ENCODE results near the gene BUB1. TPM values are rescaled to one million over a fixed set of nuclear protein-coding genes. Genes with fewer than 3 reads are reported as not detected.
"Not testable (repeated sequence)": the region's sequence is repeated elsewhere in the genome, so short reads cannot be mapped to it uniquely, and the experiment has no call there.

BUB1 gene
- total RNA-seq, 1 donor from 2014 or later, result 10.0 TPM

DNA sequence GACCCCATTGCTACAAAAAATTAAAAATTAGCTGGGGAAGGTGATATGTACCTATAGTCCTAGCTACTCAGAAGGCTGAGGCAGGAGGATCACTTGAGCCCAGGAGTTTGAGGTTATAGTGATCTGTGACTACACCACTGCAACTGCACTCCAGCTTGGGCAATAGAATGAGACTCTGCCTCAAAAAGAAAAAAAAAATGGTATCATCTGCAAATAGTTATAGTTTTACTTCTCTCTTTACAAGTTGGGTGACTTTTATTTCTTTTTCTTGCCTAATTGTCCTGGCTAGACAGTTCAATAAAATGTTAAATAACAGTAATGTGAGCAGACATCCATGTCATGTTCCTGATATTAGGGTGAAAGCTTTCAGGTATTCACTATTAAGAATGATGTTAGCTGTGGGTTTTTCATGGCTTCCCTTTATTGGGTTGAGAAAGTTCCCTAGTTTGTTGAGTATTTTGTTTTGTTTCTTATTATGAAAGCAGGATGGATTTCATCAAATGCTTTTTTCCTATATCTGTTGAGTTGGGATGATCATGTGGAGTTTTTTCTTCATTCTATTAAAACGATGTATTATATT lies 29.6 kb upstream of the BUB1 start:
- no peaks in the 10 kb centered on the region for H3K36me3 Mint-ChIP-seq (ENCODE audit: unreplicated experiment)
- TF ChIP-seq, protein P1, sequence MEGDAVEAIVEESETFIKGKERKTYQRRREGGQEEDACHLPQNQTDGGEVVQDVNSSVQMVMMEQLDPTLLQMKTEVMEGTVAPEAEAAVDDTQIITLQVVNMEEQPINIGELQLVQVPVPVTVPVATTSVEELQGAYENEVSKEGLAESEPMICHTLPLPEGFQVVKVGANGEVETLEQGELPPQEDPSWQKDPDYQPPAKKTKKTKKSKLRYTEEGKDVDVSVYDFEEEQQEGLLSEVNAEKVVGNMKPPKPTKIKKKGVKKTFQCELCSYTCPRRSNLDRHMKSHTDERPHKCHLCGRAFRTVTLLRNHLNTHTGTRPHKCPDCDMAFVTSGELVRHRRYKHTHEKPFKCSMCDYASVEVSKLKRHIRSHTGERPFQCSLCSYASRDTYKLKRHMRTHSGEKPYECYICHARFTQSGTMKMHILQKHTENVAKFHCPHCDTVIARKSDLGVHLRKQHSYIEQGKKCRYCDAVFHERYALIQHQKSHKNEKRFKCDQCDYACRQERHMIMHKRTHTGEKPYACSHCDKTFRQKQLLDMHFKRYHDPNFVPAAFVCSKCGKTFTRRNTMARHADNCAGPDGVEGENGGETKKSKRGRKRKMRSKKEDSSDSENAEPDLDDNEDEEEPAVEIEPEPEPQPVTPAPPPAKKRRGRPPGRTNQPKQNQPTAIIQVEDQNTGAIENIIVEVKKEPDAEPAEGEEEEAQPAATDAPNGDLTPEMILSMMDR (IDR thresholded peaks at IDR 0.05; ENCODE audit: partially characterized antibody, unreplicated experiment), result no peak
- no peak for DNase-seq
- H3K27me3 Mint-ChIP-seq (ENCODE audit: unreplicated experiment), result no peaks in the 10 kb centered on the region
- H3K27ac Mint-ChIP-seq (ENCODE audit: unreplicated experiment), result no peak overlapping the region
- H3K4me1 Mint-ChIP-seq (ENCODE audit: low read depth, unreplicated experiment), result no peaks in the 10 kb centered on the region
- H3K4me3 Mint-ChIP-seq (ENCODE audit: unreplicated experiment), result no peak overlapping the region
- H3K9me3 Mint-ChIP-seq (ENCODE audit: unreplicated experiment), result no peaks in the 10 kb centered on the region

DNA sequence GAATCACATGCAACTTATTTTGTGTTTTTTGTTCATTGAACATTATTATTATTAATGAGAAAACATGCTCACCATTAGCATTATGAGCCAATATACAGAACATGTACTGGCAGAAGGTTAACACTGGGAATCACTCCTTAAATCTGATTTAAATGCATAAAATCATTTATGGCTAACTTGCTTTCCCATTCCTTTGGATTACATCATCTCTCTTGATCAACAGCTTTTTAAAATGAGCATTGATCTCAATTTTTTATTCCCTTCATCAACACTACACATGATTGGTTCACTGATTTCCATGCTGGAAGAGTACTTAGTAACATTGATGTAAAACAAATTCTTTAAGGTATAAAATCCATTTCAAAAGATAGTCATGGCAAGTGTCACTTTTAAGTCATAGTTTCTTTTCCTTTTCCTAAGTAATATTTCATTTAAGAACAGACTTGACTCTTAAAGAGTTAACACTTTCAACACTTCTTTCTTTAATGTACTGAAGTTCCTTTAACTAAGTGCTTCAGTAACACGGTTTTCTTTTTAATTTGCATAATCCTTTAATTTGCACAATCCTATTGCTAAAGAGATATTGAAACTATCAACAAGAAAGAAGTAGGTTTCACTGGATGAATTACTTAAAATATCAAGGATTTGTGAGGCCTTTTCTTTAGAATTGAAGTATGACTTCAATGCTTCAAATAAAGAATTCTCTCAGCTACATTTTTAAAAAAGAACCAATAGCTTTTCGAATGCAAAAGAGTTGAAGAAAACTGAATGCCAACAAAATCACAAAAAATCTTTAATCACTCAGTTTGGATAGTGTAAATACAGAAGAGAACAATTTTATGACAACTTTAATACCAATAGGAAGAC lies 24.9 kb upstream of the BUB1 start:
- Mint-ChIP-seq H3K36me3 (ENCODE audit: unreplicated experiment) (no peaks in the 10 kb centered on the region), H3K4me1 (ENCODE audit: low read depth, unreplicated experiment) (no peaks in the 10 kb centered on the region), H3K27me3 (ENCODE audit: unreplicated experiment) (peaks cover 2% of the 10 kb centered on the region), H3K27ac (ENCODE audit: unreplicated experiment) (no peak overlapping the region), H3K4me3 (ENCODE audit: unreplicated experiment) (no peak overlapping the region), H3K9me3 (ENCODE audit: unreplicated experiment) (no peaks in the 10 kb centered on the region)
- TF ChIP-seq, protein P1 (IDR thresholded peaks at IDR 0.05; ENCODE audit: partially characterized antibody, unreplicated experiment), result no peak
- DNase-seq, result no peak

DNA sequence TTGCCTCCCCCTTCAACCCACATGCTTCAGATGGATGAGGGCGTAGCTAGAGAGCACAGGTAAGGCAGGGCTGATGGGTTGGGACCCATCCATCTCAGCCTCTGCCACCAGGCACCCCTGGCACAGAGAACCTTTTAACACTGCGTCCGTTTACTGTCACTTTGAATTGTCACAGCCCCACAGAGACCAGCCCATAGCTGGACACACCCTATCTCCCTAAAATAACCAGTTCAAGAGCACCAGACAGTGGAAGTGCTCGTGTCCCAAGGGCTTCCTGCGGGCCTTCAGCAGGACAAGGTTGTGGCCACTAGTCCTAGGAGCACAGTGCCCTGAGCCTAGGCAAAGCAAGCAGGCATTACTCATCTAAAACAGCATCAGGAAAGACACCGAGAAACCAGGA lies 20.4 kb upstream of the BUB1 start:
- DNase-seq; H3K36me3 Mint-ChIP-seq (ENCODE audit: unreplicated experiment); H3K27ac Mint-ChIP-seq (ENCODE audit: unreplicated experiment); H3K9me3 Mint-ChIP-seq (ENCODE audit: unreplicated experiment); H3K4me3 Mint-ChIP-seq (ENCODE audit: unreplicated experiment); H3K27me3 Mint-ChIP-seq (ENCODE audit: unreplicated experiment); H3K4me1 Mint-ChIP-seq (ENCODE audit: low read depth, unreplicated experiment): not testable (repeated sequence)

DNA sequence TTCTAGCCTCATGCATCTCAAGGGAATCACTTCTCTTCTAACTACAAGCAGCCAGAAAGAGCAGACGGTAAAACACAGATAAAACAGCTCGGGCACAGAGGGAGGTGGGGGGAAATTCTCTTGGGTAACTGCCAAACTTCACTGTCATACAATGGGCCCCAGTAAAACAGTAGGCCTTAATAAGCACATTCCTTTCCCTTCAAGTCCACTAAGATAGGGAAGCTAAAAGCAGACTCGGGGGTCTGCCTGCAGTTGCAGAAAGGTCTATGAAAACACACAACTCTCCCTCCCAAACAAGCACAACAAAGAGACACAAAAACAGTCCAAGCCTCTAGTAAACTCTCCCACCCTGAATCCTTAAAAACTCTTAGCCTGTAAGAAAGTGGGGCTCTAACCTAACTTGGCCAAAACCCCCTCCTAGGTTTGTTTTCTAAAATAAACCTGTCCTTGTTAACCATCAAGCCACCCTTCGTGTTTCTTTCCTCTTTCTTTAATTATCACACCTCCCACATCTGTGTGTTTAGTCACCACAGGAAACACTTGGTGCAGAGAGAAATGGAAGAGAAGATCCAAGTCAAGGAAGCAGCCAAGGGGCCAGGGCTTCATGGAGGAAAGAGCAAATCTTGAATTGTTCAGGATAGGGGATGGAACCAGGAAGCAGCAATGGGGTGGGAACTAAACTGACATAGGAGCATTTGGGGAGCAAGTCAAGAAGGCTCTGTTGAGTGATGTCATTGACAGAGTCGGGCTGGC lies 17.5 kb upstream of the BUB1 start:
- H3K36me3 Mint-ChIP-seq (ENCODE audit: unreplicated experiment); DNase-seq; H3K27me3 Mint-ChIP-seq (ENCODE audit: unreplicated experiment); H3K4me3 Mint-ChIP-seq (ENCODE audit: unreplicated experiment); H3K9me3 Mint-ChIP-seq (ENCODE audit: unreplicated experiment); H3K4me1 Mint-ChIP-seq (ENCODE audit: low read depth, unreplicated experiment); H3K27ac Mint-ChIP-seq (ENCODE audit: unreplicated experiment): not testable (repeated sequence)

DNA sequence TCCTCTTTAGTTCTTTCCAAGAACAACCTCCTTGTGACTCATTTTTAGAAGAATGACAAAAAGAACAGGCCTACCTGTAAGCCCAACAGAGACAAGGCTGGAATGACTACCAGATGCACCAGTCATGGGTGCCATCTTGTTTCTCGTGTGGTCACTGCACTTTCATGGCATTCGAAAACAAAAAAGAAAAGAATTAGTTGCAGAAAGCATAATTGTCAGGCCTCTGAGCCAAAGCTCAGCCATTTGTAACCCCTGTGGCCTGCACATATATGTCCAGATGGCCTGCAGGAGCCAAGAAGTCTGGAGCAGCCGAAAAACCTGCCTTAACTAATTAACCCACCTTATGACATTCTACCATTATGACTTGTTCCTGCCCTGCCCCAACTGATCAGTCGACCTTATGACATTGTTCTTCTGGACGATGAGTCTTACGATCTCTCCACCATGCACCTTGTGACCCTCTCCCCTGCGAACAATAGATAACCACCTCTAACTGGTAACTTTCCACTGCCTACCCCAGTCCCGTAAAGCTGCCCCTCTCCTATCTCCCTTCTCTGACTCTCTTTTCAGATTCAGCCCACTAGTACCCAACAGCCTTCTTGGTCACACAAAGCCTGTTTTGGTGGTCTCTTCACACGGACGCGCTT lies 13.9 kb upstream of the BUB1 start:
- H3K36me3 Mint-ChIP-seq (ENCODE audit: unreplicated experiment), result peaks cover 5% of the 10 kb centered on the region
- no peak overlapping the region for H3K4me3 Mint-ChIP-seq (ENCODE audit: unreplicated experiment)
- TF ChIP-seq, protein P1 (IDR thresholded peaks at IDR 0.05; ENCODE audit: partially characterized antibody, unreplicated experiment), result no peak
- peaks cover 4% of the 10 kb centered on the region for H3K9me3 Mint-ChIP-seq (ENCODE audit: unreplicated experiment)
- peaks cover 2% of the 10 kb centered on the region for H3K27me3 Mint-ChIP-seq (ENCODE audit: unreplicated experiment)
- H3K27ac Mint-ChIP-seq (ENCODE audit: unreplicated experiment), result no peak overlapping the region
- DNase-seq, result no peak
- peaks cover 7% of the 10 kb centered on the region for H3K4me1 Mint-ChIP-seq (ENCODE audit: low read depth, unreplicated experiment)

Measured in glutamatergic neuron (in vitro differentiated cells).